Mesenteric fat pad (tissue), 1 donor: ENCODE measurements around the gene DDX42. TPM values are rescaled to one million over a fixed set of nuclear protein-coding genes. Genes with fewer than 3 reads are reported as not detected.
"Not testable (repeated sequence)": the region's sequence is repeated elsewhere in the genome, so short reads cannot be mapped to it uniquely, and the experiment has no call there.

Experiments used
- DNase-seq: peaks from one replicate; pipeline ENCODE4 v3.0.0-alpha.2; 2020; ENCODE audit warnings: low spot score
- total RNA-seq: library from RNA; stranded (reverse); fragmentation: NEBNext Ultra II Directional; extraction: Animal tissue kit (Norgen Biotek cat#: 25700); gene quantifications from one replicate; pipeline ENCODE4 v1.2.1, GENCODE V29; 2021
- donor health status: DM: yes; HTN: yes; CAD: no.

Gene DDX42
- total RNA-seq, 1 donor from 2014 or later: 130 TPM

DNA sequence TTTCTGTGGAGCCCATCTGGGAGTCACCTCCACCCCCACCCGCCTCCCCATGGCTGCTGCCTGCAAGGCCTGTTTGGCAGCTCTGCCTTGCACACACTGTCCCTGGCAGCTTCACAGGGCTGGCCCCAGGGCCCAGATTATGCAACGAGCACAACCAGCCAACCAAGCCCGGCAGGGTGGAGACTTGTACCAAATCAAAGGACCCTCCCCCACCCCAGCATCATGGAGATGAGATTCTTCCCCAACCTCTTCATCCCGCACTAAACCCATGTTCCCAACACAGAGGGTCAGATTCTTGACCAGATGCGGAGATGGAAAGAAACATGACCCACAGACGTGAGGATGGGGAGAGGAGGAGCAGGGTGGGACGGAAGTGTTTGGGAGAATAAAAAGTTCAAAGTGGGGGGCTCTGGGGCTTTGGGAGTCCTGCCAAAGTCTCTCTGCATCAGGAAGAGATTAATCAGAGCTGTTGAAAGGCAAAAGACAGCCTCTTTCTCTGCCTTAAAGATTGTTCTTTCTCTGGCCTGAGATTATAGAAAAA lies 64.7 kb downstream of the DDX42 start:
- peak; percentile 94 for DNase-seq

- no peak for DNase-seq
Observed at GRCh38 chr17:63840591-63841349, 66.8 kb downstream of the DDX42 start.

- peak; percentile 92 for DNase-seq
Observed at GRCh38 chr17:63841350-63842172, 67.6 kb downstream of the DDX42 start.

- no peak for DNase-seq
Observed at GRCh38 chr17:63842173-63842539, 68.2 kb downstream of the DDX42 start.

DNA sequence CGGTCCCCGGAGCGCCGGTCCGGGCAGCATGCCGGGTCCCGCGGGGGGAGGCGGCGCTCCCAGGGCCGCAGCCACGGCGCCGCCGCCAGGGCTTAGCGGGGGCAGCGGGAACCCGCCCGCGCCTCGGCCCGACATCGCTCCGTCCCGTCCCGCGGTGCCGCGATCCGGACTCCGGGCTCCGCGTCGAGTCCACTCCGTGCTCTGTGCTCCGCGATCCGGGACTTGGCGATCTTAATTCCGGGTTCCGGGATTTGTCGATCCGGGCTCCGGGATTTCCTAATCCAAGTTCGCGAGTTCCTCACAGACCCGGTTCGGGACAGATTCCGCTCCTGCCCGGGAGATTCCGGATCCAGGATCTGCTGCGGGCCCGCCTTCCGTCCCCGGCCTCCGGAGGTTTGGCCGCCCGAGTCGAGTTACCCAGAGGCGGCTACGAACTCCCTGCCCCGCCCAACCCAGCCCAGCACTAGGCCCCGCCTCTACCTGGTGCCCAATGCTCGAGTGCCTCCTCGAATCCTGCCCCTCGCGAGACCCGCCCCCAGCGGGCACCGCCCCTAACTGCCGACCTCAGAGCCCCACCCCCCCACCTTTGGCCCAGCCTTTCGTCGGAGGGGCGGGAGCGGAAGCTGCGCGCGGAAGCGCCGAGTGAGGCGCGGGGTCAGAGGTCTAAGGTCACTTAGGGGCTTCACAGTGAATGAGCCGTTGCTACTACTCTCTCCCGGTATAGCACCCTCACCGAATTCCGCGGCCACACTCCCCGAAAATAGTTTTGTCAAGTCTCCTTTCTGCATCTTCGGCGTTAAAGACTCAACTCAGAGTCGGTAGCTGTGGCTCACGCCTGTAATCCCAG lies 68.8 kb downstream of the DDX42 start, which contains the start of gene SMARCD2:
SMARCD2 (minus strand) TSS at position 146 of the 847 bp plus-strand sequence; CDS start at position 135, 11 bp downstream.
- DNase-seq: peak; percentile 99

GRCh38 chr17:63843387-63843888 lies 69.5 kb downstream of the DDX42 start:
- DNase-seq: not testable (repeated sequence)

- no peak for DNase-seq
Observed at GRCh38 chr17:63843910-63844677, 70.1 kb downstream of the DDX42 start.

DNA sequence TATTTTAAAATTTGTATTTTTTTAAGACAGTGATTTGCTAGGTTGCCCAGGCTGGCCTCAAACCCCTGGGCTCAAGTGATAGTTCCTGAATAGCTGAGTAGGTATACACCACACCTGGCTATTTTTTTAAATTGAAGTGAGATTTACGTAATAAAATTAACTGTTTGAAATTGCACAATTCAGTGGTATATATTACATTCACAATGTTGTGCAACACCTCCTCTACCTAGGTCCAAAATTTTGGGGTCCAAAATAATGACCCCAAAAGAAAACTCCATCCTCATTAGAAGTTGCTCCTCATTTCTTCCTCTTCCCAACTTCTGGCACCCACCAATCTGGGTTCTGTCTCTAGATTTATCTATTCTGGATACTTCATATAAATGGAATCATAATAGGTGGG lies 71.5 kb downstream of the DDX42 start:
- no peak for DNase-seq

DNA sequence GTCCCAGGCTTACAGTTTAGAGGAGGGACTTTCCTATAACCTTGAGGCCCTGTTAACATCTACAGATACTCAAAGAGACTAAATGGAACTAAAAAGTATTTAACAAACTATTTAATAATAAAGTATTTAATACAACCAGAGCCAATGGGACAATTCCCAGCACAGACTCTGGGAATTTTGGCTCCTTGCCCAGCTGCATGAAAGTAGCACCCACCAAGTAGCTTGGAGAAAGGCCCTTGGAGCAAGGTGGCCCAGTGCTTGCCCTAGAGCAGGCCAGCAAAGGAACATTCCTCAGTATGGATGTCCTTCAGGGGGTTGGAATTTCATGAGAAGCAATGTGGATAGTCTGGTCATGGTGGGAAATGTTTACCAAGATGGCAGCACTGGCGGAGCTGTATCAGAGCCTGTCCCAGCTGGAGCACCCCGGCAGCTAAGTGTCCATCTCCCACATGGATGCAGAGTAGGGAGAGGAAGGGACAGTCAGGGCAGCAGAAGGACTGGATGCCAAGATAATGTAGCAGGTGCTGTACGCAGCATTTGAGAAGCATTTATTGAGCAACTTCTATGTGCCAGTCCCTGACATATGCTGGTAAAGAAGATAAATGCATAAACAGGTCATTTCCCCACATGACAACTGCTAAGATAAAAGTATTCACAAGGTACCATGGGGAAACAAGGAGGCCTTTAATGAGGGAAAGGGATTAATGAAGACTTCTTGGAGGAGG lies 73.7 kb downstream of the DDX42 start:
- DNase-seq: no peak

DNA sequence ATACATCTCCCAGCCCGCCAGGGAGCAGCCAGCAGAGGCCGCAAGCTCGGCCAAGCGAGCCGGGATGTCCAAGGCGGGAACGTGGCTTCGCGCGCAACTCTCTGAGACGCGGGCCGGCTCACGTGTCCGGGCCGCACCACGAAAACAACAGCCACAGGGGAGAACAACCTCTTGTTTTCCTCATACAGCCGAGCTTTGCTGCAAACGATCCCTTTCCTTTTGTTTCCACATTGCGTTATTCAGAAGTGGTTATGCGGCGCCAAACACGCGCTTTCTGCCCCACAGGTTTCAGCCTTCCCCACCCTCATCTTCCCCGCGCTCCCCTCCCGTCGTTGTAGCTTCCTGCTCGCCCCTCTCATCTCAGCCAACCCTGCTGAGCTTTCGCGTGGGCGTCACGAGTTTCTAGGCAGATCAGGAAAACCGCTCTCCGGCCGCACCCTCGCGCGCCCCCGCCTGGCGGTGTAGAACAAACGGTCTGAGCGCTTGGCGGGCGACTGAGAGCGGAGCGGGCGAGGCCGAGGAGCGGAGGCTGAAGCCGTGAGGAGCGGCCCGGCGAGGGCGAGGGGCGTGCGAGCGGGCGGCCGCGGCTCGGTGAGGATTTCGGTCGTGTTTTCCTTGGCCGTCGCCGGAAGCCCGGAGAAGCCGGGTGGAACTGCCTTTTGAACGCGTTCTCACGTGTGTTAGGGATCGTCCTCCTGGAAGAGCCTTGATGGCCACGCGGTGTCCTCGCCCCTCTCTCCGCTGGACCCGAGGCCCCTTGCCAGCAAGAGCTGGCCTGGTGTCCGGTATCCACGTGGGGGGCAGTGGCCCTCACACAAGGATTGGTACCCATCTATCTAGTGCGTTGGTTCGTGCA lies 75.1 kb downstream of the DDX42 start:
- DNase-seq: peak; percentile 98

DNA sequence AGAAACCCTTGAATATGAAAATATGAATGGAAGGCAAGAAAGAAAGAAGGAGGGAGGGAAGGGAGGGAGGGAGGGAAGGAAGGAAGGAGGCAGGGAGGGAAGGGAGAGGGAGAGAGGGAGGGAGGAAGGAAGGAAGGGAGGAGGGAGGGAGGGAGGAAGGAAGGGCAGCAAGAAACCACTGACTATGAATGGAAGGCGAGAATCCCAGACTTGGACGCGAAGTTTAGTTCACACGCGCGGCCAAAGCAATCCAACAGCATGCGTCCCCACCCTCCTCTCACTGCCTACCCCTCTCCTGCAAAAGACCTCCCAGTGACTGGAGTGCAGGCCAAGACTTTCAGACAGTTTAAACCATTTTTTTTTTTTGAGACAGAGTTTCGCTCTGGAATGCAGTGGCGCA lies 76.4 kb downstream of the DDX42 start:
- no peak for DNase-seq

DNA sequence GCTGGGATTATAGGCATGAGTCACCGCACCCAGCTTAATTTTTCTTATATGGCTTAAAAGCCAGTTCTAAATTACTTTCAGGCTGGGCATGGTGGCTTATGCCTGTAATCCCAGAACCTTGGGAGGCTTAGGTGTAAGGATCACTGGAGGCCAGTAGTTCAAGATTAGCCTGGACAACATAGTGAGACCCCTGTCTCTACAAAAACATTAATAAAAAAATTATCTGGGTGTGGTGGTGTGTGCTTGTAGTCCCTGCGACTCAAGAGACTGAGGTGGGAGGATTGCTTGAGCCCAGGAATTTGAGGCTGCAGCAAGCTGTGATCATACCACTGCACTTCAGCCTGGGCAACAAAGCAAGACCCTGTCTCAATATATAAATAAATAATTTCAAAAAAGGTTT lies 79.3 kb downstream of the DDX42 start:
- no peak for DNase-seq

DNA sequence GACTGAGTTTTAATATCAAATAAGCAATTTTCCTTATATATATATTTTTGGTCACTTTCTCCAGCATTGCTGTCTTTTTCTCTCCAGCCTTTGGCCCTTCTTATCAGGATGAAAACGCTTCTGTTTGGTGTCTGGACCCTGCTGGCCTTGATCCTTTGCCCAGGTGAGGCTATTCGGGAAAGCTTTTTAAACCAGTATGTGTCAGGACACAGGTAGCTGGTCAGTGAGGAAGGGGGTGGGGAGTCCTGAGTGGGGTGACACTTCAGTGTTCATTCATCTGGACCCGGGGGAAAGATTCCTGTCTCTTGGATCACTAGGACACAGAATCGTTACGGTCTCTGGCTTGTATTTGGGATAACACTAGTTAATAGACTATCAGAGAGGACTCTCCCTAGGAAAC lies 80.7 kb downstream of the DDX42 start:
- no peak for DNase-seq

DNA sequence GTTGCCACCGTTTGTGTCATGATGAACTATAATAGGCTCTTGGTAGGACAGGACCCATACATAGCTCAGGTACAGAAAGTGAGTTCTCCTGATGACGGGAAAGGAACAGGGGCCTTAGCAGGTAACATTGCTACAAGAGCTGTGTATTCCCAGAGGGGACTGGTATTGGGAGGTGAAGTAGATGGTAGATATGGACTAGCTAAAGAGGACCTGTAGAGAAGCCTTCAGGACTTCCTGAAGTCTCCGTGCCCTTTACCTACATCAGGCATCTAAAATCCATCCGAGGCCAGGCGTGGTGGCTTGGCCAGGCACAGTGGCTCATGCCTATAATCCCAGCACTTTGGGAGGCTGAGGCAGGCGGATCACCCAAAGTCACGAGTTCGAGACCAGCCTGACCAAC lies 81.2 kb downstream of the DDX42 start:
- DNase-seq: no peak

DNA sequence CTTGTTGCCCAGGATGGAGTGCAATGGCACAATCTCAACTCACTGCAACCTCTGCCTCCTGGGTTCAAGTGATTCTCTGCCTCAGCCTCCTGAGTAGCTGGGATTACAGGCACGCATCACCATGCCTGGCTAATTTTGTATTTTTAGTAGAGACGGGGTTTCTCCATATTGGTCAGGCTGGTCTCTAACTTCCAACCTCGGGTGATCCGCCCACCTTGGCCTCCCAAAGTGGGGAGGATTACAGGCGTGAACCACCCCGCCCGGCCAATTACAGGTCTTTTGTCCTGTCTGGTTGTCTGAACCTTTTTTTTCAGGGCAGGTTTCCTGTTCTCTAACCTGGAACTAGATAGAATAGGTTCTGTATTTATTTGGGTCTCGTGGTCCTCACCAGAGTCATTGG lies 82.5 kb downstream of the DDX42 start:
- DNase-seq: not testable (repeated sequence)

- no peak for DNase-seq
Observed at GRCh38 chr17:63859257-63859656, 85.3 kb downstream of the DDX42 start.

DNA sequence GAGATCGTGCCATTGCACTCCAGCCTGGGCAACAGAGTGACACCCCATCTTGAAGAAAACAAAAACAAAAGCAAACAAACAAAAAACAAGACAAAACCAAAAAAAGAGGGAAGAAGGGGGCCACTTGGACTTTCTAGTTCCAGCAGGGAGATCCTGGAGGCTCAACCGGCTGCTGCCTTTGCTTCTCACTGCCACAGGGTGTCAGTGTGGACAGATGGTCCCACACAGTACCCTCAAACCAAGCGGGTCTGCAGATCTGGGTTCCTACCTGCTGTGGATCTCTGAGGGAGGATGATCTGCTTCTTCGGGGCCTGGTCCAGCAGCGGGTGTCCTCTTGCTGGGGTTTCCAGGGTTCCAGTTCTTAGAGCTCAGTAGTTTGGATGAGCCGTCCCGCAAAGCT lies 92.7 kb downstream of the DDX42 start:
- not testable (repeated sequence) for DNase-seq
